Endothelial cell of umbilical vein (primary cell): ENCODE data around the gene PPTC7.
"Not testable (repeated sequence)": the region's sequence is repeated elsewhere in the genome, so short reads cannot be mapped to it uniquely, and the experiment has no call there.

Experiments
- EZH2 ChIP-seq: IDR thresholded peaks from 2 replicates; pipeline ENCODE4 v1.6.1; 2012; ENCODE audit warnings: borderline replicate concordance, low read depth, mild to moderate bottlenecking, moderate library complexity, low read length, inconsistent platforms; ENCODE audit not compliant: severe bottlenecking
- GATA2 ChIP-seq: IDR thresholded peaks from 2 replicates; pipeline ENCODE4 v1.7.0; 2011; ENCODE audit warnings: low read depth, mild to moderate bottlenecking, moderate library complexity, mixed read lengths, low read length; ENCODE audit not compliant: insufficient read length, insufficient read depth
- JUN ChIP-seq: IDR thresholded peaks from 2 replicates; pipeline ENCODE4 v1.6.1; 2011; ENCODE audit warnings: borderline replicate concordance, low read depth; ENCODE audit not compliant: insufficient read length, insufficient read depth
- MYC ChIP-seq: IDR thresholded peaks from one replicate; pipeline ENCODE4 v1.6.1; 2011; ENCODE audit warnings: mild to moderate bottlenecking, low read depth, low read length
- POLR2A ChIP-seq: IDR thresholded peaks from 2 replicates; pipeline ENCODE4 v1.6.1; 2012; ENCODE audit warnings: low read depth, mild to moderate bottlenecking, control low read depth, low read length
- POLR2AphosphoS5 ChIP-seq: IDR thresholded peaks from 2 replicates; pipeline ENCODE4 v1.6.1; 2012; ENCODE audit warnings: low read depth, mild to moderate bottlenecking, control low read depth, low read length, moderate library complexity; ENCODE audit not compliant: insufficient read depth
- TF ChIP-seq, protein P1 (sequence below): IDR thresholded peaks from 2 replicates; pipeline ENCODE4 v1.6.1; 2011; ENCODE audit not compliant: insufficient read depth, insufficient read length
- TF ChIP-seq, protein P2 (sequence below), 2 donors: IDR thresholded peaks; 1 replicate in 1 of 2; 2 replicates in 1 of 2; pipeline ENCODE4 v1.5.1; 2011; ENCODE audit warnings: low read length in 2 of 2, mild to moderate bottlenecking in 2 of 2, moderate library complexity in 2 of 2, control low read depth in 1 of 2, inconsistent platforms in 1 of 2, low read depth in 1 of 2; ENCODE audit not compliant: insufficient read depth in 1 of 2; ENCODE audit errors: extremely low read depth in 1 of 2

DNA sequence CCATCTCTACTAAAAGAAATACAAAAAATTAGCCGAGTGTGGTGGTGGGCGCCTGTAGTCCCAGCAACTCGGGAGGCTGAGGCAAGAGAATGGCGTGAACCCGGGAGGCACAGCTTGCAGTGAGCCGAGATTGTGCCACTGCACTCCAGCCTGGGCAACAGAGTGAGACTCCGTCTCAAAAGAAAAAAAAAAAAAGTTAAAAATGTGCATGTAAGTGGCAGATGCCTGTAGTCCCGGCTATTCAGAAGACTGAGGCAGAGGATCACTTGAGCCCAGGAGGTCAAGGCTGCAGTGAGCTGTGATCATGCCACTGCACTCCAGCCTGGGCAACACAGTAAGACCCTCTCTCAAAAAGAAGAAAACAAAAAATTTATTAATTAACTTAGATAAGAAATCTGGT lies 65.1 kb downstream of the PPTC7 start:
- TF ChIP-seq POLR2A, EZH2, JUN, GATA2, POLR2AphosphoS5, MYC: not testable (repeated sequence)
- TF ChIP-seq, protein P1, sequence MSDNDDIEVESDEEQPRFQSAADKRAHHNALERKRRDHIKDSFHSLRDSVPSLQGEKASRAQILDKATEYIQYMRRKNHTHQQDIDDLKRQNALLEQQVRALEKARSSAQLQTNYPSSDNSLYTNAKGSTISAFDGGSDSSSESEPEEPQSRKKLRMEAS: not testable (repeated sequence)
- TF ChIP-seq, protein P2, sequence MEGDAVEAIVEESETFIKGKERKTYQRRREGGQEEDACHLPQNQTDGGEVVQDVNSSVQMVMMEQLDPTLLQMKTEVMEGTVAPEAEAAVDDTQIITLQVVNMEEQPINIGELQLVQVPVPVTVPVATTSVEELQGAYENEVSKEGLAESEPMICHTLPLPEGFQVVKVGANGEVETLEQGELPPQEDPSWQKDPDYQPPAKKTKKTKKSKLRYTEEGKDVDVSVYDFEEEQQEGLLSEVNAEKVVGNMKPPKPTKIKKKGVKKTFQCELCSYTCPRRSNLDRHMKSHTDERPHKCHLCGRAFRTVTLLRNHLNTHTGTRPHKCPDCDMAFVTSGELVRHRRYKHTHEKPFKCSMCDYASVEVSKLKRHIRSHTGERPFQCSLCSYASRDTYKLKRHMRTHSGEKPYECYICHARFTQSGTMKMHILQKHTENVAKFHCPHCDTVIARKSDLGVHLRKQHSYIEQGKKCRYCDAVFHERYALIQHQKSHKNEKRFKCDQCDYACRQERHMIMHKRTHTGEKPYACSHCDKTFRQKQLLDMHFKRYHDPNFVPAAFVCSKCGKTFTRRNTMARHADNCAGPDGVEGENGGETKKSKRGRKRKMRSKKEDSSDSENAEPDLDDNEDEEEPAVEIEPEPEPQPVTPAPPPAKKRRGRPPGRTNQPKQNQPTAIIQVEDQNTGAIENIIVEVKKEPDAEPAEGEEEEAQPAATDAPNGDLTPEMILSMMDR (IDR thresholded peaks at IDR 0.05; ENCODE audit: extremely low read depth in 1 of 2, insufficient read depth in 1 of 2, low read depth in 1 of 2, low read length in 2 of 2): not testable (repeated sequence)
